HG03097 (cell line): ENCODE measurements around the gene AGTRAP.

Source experiments
- ATAC-seq: cut with Tn5 transposase; IDR thresholded peaks from one replicate; pipeline ENCODE4 v1.9.1; 2021; ENCODE audit not compliant: unreplicated experiment, low FRiP score

The AGTRAP gene

DNA sequence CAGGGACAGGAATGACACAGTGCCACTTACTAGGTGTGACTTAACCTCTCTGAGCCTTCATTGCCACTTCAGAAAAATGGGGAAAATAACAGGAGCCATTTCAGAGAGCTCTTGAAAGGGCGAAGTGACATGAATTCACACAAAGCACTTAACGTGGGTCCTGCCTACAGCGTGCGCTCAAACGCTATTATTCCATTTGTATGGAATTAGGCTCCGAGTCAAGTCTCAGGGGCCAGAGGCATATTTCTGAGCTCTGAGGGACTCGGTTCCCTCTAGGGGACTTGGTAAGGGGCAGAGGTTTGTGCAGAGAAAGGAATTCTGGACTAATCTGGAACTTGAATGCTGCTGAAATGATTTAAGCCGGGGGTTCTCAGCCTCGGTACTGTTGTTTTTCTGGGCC lies 30.3 kb upstream of the AGTRAP start:
- ATAC-seq: no peak

DNA sequence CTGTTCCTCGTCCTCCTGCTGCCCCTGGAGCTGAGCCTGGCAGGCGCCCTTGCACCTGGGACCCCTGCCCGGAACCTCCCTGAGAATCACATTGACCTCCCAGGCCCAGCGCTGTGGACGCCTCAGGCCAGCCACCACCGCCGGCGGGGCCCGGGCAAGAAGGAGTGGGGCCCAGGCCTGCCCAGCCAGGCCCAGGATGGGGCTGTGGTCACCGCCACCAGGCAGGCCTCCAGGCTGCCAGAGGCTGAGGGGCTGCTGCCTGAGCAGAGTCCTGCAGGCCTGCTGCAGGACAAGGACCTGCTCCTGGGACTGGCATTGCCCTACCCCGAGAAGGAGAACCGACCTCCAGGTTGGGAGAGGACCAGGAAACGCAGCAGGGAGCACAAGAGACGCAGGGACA lies 29.6 kb upstream of the AGTRAP start:
- ATAC-seq: no peak

DNA sequence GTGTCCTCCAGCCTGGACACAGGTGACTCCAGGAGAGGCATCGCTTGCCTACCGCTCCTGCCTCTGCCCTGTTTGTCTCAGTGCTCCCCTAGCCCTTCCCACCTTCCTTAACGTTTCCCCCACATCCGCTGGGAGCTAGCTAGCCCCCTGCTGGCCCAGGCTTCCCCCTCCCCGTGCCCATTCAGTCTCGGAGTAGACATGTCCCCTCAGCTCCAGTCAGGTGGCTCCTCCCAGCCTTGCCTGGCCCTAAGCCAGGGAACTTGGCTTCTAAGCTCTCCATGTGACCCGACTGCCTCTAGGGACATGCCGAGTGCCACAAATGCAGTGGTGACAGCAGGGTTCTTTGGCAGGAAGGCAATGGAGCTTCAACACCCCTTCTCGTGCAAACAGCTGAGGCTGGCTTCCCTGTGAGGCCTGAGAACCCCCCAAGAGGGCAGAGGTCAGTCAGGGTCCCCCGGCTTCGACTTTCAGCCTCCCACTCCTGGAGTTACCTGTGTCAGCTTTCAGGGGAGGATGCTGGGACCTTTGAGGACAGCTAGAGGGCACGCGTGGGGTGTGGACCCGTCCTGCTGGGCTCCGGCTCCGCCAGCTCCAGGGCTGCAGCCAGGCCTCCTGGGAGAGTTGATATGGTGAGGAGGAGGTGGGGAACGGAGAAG lies 28.2 kb upstream of the AGTRAP start:
- no peak for ATAC-seq

DNA sequence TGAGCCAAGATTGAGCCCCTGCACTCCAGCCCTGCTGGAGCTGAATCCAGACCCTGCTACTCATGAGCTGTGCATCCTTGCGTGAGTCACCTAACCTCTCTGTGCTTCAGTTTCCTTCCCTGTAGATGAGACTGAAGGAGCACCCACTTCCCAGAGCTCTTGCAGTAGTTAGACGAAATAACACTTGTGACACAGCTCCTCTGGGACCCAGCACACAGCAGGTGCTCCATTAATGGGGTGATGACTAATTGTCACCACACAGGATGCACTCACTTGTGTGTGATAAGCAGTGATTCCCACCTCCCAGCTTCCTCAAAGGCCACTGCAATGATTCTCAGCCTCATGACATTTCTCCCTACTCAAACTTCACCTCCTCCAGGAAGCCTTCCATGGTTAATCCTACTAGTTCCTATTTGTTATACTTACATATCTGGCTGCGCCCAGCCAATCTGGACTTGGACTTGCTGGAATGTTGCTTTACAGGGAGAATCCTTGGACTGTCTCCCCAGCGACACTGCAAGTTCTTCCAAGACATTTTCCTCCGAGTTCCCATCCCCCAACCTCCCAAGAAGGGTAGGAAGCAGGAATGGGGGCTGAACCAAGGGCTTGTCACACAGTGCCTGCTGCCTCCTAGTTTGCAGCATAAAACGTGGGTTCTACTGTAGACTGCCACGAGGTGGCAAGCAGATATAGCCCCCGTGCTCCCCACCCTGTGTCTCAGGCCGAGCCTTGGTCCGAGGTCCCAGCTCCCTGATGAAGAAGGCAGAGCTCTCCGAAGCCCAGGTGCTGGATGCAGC lies 27.2 kb upstream of the AGTRAP start:
- no peak for ATAC-seq

DNA sequence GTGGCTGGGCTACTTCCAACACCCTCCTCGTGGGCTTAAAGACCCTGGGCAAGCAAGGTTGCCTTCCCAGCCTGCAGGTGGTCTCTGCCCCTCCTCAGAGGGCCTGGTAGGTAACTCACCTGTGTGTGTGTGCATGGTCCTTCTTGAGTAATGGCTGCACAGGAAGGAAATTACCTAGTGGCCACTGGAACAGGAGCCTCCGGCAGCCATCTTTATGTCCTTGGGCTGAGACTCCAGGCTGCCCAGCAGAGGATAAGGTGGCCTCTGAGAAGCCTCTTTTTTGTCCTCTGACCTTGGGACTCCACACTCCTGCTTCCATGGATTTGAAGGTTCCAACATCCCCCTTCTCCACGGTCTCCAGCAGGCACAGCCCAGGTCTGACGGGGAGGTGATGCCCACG lies 24.4 kb upstream of the AGTRAP start:
- no peak for ATAC-seq

DNA sequence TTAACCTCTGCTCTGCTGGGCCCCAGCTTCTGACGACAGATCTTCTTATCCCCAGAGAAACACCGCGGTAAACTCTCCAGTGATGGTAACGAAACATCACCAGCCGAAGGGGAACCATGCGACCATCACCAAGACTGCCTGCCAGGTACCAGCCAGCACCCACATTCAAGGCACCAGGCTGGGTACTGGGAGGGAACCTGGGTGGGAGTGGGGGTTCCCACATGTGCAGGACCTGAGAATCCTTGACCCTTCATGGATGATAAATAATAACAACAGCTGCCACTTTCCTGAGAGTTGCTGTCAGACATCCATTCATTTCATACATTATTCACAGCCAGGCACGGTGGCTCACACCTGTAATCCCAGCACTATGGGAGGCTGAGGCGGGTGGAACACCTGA lies 23.7 kb upstream of the AGTRAP start:
- ATAC-seq: no peak

DNA sequence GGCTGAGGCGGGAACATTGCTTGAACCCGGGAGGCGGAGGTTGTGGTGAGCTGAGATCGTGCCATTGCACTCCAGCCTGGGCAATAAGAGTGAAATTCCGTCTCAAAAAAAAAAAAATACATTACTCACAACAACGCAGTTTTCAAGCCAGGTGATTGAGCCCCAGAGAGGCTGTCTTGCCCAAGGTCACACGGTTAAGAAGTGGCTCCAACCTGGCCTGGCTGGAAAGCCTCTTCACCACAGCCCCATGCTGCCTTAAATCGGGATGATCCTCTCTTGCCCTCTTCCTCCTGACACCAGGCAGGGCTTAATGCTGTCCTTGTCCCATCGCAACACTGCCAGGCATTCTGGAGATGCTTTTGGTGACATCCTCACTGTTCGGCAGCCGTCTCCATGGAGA lies 22.8 kb upstream of the AGTRAP start:
- no peak for ATAC-seq

DNA sequence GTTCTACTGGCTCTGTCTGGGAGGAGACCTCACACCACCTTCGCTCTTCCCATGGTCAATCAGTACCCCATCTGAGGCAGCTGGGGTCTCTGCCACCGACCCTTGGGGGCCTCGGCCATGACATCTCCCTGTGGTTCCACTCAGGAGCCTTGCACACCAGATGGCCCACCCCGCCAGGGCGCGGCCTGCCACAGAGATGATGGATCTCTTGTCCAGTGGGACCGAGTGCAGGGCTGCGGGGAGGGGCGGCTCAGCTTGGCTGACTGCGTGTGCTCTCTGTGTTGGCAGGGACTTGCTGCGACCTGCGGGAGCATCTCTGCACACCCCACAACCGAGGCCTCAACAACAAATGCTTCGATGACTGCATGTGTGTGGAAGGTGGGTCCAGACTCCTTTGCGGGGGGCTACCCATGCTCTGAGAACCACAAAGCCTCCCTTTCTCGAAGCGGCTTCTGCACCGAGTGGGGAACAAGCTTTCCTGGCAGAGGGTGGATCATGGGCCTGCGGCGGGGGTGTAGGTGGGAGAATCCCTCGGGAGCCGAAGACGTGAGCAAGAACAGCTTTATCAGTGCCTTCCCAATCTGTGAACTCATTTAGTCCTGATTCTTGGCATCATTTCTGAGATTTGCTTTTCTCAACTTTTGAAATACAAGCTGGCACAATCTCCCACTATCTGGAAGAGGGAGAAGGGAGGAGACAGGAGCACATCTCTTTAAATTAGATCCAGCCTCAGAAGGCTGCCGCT lies 20.9 kb upstream of the AGTRAP start:
- ATAC-seq: no peak

DNA sequence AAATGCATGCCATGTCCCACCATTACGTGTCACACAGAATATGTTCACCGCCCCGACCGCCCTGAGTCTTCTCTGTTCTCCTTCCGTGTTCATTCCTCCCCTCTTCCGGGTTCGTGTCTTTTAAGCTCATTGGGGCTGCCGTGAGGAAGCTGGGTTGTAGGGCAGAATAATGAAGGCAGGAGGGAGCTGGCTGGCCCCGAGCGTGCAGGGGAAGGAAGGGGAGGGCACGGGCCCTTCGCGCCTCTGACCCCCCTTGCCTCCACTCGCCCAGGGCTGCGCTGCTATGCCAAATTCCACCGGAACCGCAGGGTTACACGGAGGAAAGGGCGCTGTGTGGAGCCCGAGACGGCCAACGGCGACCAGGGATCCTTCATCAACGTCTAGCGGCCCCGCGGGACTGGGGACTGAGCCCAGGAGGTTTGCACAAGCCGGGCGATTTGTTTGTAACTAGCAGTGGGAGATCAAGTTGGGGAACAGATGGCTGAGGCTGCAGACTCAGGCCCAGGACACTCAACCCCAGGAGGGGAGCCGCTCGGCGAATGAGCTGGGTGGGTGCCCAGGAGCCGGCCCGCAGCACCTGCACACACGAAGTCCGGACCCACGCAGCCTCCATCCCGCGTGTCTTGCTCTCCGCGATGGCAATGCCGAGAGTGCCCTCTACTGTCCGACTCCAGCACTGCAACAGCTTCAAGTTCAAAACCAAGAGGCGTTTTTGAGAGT lies 16.5 kb upstream of the AGTRAP start:
- ATAC-seq: peak; percentile 63

DNA sequence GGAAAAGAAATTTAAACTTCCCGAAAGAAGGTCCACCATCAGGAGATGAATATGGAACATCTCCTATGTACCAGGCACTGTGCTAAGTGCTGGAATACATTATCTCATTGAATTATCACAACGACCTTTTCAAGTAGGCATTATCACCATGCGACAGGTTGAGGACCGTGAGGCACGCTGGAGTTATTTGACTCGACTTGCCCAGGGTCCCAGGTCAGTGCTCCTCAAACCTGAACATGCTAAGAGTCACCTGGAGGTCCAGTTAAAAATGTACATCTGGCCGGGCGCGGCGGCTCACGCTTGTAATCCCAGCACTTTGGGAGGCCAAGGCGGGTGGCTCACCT lies 15.9 kb upstream of the AGTRAP start:
- no peak for ATAC-seq

DNA sequence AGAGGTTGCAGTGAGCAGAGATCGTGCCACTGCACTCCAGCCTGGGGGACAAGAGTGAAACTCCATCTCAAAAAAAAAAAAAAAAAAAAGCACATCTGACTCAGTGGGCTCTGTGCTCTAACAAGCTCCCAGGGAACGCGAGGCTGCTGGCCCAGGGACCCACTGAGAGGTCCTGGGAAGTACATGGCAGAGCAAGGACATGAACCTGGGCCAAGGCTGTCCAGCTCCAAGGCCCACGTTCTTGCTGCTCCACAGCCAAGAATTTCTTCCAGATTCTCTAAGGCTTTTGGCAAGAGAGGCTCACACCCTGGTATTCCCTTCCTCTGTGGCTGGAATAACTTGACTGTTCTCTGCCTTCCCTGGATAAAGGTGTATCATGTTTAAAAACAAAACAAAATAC lies 15.4 kb upstream of the AGTRAP start:
- no peak for ATAC-seq

DNA sequence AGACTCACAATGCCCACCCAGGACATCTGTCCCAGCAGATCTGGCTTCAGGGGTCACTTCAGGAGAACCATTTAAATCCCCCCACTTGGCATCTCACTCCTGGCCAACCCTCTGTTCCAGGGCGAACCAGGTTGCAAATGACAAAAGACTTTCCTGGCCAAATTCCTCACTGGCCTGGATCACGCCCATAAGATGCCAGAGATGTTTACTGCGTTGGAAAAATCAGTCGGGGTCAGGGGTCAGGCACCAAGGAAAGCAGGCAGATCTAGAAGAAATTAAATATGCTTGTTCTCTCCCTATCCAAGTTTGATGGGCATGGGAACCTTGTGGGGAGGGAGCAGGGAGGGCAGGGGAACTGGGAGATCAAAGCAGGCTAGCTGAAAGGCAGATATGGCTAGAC lies 14.6 kb upstream of the AGTRAP start:
- ATAC-seq: no peak

DNA sequence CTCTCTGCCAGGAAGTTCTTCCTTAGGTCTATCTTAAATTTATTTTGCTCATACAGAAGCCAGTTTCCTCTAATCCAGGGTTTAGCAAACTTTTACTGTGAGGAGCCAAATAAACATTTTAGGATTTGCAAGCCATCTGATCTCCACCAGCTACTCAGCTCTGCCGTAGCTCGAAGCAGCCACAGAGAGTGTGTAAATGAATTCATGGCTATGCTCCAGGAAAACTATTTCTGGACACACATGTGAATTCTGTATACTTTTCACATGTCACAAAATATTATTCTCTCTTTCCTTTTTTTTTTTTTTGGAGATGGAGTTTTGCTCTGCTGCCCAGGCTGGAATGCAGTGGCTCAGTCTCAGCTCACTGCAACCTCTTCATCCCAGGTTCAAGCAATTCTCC lies 13.4 kb upstream of the AGTRAP start:
- ATAC-seq: no peak

DNA sequence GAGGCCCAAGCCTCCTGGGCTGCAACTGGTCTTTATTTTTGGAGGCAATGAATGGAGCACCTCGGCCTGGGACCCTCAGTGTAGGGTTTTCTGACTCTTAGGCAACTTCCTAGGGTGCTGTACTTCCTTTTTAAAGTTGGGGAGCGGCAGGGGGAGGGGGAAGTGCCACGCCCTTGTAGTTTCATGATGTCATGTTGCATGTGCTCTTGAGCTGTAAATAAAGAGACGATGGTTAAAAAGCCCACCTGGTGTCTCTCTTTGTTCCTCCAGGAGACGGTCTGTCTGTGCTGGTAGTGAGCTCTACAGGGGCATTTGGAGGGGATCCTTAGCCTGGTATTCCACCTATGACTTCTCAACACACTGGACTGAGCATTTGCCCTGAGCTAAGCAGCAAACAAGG lies 10.3 kb upstream of the AGTRAP start:
- no peak for ATAC-seq

DNA sequence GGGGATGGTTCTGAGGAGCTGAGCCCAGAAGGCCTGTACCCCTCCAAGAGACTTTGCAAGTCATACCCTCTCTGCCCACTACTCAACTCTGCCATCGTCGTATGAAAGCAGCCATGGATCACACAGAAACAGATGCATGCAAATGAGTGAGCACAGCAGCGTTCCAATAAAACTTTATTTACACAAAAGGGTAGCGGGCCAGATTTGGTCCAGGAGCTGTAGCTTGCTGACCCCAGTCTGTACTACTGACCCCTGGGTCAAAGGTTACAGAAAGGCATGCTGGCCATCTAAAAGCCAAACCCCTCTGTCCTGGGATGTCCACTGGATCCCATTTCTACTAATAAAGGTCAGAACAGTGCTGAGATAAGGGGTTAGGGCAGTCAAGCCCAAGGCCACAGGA lies 8.8 kb upstream of the AGTRAP start:
- ATAC-seq: no peak

DNA sequence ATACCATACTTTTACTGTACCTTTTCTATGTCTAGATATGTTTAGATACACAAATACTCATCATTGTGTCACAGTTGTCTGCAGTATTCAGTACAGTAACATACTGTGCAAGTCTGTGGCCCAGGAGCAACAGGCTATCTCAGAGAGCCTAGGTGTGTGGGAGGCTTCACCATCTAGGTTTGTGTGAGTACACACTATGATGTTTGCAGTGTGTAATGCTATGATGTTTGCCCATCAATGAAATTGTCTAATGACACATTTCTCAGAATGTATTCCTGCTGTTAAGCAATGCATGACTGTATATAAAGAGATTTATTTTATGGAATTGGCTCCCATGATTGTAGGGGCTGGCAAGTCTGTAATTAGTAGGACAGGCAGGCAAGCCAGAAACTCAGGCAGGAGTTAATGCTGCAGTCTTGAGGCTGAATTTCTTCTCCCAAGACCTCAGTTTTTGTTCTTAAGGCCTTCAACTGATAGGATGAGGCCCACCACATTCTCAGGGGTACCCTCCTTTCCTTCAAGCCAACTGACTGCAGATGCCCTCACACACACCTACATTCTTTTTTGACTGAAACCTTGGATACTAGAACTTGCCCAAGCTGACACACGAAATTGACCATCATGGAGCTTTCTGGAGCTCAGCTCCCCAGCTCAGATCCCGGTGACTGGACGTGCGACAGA lies 7.7 kb upstream of the AGTRAP start:
- no peak for ATAC-seq

DNA sequence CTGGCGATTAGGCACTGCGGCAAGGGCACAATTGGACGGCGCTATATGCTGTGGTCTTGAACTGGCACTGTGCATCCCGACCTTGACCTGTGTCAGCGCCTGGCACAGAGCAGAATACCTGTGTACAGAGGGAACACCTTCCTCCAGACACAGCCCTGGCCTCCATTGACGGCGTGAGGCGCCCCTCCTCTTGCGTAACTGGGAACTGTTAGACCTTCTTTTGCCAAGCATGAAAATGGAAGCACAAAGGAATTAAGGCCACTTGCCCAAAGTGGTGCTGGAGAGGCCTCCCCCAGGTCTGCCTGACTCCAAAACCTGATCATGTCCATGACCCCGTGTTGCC lies 6.8 kb upstream of the AGTRAP start:
- no peak for ATAC-seq

DNA sequence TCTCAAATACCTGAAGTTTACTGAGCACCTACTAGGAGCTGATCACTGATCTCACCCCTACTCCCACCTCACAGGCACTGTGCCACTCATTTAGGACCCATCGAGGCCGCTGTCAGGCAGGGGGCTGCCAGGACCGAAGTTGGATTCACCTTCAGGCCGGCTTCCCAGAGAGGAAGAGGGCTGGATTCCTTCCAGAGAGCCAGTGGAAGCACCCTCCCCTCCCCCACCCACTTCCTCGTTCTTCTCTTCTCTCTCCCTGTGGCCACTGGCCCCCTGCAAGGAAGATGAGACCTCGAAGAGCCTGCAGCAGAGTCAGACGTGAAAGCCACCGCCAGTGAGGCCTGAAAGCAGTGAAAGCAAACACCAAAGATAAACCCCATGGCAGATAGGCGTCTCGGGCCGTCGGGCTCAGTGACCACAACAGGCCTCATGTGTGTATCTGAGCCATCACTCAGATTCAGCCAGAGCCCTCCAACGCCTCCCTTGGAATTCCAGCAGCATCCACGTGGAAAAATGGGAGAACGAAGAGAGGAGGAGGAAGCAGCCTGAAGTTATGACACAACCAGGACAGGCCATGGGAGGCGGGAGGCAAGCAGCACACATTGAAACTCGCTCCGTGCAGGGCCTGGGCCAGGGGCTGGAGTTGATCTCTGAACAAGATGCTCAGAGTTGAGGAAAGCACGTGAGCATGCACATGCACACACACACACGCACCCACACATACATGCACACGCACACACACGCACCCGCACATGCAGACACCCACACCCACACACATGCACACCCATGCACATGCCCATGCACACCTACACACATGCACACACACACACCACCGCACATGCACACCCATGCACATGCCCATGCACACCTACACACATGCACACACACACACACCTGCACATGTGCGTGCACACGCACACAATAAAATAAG lies 6.2 kb upstream of the AGTRAP start:
- peak; percentile 30 for ATAC-seq

DNA sequence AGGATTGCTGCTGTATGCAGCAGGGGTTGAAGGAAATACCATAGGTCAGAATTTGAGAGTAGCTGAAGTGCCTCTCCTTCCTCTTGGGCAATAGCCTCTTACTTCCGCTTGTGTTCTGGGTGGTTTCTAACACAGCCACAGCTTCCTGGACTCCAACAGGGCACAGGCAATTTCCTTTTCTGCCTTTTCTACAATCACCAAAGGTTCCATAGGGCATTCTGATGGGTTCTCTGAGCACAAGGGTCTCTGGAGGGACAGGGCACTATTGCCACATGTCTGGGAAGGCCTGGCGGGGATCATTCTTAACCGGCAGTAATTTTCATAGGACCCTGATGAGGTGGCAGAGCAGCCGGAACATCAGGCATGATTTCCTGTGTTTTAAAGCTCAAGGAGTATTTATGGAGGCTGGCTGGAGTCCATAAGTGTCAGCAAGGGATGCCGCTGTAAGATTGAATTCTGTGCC lies 5.5 kb upstream of the AGTRAP start:
- ATAC-seq: peak; percentile 56
